ENCODE measurements around the gene TH.

TH gene

DNA sequence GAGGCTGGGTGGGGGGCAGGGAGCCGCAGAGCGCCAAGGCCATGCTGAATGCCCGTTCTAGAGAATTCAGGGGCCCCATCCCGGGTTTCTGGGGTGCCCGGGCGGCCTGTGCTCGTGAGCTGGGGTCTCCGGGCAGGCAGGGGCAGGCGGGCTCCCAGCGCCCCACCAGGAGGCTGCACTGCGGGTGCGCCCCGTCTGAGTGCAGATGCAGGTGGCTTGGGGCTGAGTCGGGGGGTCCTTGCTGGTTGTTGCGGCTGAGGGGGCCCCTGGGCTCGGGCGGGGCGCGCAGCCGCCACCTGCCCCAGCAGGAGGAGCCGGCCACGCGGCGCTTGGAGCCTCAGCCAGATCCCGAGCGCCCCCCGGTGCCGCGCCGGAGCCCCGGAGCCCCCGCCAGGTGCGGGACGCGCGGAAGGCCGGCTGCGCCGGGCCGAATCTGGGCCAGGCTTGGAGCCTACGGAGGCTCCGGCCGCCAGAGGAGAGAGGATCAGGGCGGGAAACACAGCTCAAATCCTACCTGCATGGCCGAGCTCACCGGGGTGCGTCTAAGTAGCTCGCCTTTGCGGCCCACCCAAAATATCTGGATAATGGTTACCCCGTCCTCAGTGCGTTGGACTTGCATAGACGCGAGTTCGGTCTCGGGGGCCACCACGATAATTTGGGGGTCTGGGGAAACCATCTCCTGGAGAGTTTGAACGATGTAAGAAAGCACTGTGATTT is 31.8 kb downstream of the TH start:
- Histone ChIP-seq H3K79me2 (no peaks in the 10 kb centered on the region), H3K9ac (no peak overlapping the region), H3K4me1 (no peaks in the 10 kb centered on the region), H3K36me3 (ENCODE audit: control insufficient read depth, insufficient read depth, low read length) (no peaks in the 10 kb centered on the region), H3K27me3 (ENCODE audit: control insufficient read depth, insufficient read depth, low read length) (no peaks in the 10 kb centered on the region), H3K27ac (no peak overlapping the region), H2AFZ (no peak overlapping the region), H3K9me3 (ENCODE audit: control insufficient read depth, low read length) (no peaks in the 10 kb centered on the region), H3K4me3 (ENCODE audit: low read depth, low read length) (no peak overlapping the region), H3K4me2 (ENCODE audit: low read length) (no peak overlapping the region)
- TF ChIP-seq, protein P1, sequence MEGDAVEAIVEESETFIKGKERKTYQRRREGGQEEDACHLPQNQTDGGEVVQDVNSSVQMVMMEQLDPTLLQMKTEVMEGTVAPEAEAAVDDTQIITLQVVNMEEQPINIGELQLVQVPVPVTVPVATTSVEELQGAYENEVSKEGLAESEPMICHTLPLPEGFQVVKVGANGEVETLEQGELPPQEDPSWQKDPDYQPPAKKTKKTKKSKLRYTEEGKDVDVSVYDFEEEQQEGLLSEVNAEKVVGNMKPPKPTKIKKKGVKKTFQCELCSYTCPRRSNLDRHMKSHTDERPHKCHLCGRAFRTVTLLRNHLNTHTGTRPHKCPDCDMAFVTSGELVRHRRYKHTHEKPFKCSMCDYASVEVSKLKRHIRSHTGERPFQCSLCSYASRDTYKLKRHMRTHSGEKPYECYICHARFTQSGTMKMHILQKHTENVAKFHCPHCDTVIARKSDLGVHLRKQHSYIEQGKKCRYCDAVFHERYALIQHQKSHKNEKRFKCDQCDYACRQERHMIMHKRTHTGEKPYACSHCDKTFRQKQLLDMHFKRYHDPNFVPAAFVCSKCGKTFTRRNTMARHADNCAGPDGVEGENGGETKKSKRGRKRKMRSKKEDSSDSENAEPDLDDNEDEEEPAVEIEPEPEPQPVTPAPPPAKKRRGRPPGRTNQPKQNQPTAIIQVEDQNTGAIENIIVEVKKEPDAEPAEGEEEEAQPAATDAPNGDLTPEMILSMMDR (IDR thresholded peaks at IDR 0.05): no peak

DNA sequence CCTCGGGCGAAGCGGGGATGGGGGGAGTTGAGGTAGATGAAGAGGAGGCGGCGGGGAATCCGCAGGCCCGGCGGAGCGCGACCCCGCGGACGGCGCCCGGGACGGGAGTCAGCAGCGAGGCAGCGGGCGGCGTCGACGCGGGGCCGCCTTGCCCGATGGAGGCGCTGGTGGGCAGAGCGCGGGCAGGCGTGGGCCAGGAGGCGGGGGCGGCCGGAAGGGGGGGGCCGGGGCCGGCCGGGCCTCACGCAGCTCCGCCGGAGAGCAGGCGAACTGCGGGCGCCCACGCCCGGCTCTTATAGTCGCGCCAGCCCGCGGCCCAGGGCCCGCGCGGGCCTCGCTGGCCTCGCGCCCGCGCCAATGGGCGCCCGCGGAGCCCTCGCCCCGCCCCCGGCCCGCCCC is 32.5 kb downstream of the TH start, which contains the start of gene IGF2:
TSS of gene IGF2 (minus strand) at position 267 of the 399 bp plus-strand sequence. CDS start 3,866 bp downstream, outside the sequence.
- Histone ChIP-seq H3K4me1 (no peaks in the 10 kb centered on the region), H3K4me3 (ENCODE audit: low read depth, low read length) (peak within 1 kb of the TSS; percentile 27), H3K9ac (no peak within 1 kb of the TSS), H3K9me3 (ENCODE audit: control insufficient read depth, low read length) (no peaks in the 10 kb centered on the region), H3K79me2 (no peaks in the 10 kb centered on the region), H3K27ac (no peak within 1 kb of the TSS), H3K4me2 (ENCODE audit: low read length) (peak within 1 kb of the TSS; percentile 38), H2AFZ (no peak within 1 kb of the TSS), H3K27me3 (ENCODE audit: control insufficient read depth, insufficient read depth, low read length) (no peaks in the 10 kb centered on the region), H3K36me3 (ENCODE audit: control insufficient read depth, insufficient read depth, low read length) (no peaks in the 10 kb centered on the region)
- TF ChIP-seq, protein P1 (IDR thresholded peaks at IDR 0.05): no peak

DNA sequence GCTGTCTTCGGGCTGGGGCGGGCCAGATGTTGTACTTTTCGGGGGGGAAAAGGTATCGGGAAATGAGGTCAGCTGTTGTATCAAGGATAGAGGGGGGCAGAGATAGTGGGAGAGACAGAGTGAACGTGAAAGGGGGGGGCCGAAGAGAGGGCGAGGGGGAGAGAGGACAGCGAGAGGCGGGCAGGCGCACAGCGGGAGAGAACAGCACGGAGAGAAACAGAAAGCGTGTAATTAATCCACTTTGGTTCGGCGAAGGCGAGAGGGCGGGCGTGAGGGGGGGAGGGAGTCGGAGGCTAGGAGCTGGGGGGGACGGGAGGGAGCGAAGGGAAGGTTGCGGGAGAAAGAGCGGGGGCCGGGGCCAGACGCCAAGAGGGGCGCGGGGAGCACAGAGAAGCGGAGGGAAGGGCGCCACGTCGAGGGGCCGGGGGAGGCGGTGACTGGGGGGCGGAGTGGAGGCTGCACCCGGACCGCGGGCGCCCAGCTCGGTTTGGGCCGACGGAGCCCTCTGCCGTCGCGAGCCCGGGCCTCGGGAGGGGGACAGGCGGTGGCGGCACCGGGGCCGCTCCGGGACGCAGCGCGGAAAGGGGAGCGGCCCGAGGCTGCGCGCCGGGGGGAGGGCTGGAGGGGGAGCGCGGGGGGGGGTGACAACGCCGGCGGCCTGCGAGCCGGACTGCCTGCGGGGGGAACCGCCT is 33.0 kb downstream of the TH start:
- no peak overlapping the region for H3K9ac ChIP-seq
- no peaks in the 10 kb centered on the region for H3K36me3 ChIP-seq (ENCODE audit: control insufficient read depth, insufficient read depth, low read length)
- peak overlapping the region; percentile 38 for H3K4me2 ChIP-seq (ENCODE audit: low read length)
- peak overlapping the region; percentile 27 for H3K4me3 ChIP-seq (ENCODE audit: low read depth, low read length)
- TF ChIP-seq, protein P1 (IDR thresholded peaks at IDR 0.05): no peak
- no peaks in the 10 kb centered on the region for H3K4me1 ChIP-seq
- no peak overlapping the region for H3K27ac ChIP-seq
- no peaks in the 10 kb centered on the region for H3K27me3 ChIP-seq (ENCODE audit: control insufficient read depth, insufficient read depth, low read length)
- H3K79me2 ChIP-seq: no peaks in the 10 kb centered on the region
- H2AFZ ChIP-seq: no peak overlapping the region
- H3K9me3 ChIP-seq (ENCODE audit: control insufficient read depth, low read length): no peaks in the 10 kb centered on the region

DNA sequence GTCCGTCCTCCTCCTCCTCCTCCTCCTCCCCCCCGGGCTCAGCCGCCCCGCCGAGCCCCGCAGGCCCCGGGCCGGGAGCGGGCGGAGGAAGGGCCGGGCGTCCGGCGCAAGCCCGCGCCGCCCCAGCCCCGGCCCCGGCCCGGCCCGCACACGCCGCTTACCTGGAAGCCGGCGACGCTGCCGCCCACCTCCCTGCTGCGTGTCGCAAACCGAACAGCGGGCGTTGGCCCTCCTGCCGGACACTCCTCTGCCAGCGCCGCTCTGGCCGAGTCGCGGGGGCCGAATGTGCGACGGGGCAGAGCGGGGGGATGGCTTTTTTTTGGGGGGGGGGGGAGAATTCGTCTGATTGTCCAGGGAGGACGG is 33.6 kb downstream of the TH start:
- H3K4me3 ChIP-seq (ENCODE audit: low read depth, low read length): peak overlapping the region; percentile 27
- H3K27me3 ChIP-seq (ENCODE audit: control insufficient read depth, insufficient read depth, low read length): no peaks in the 10 kb centered on the region
- no peaks in the 10 kb centered on the region for H3K4me1 ChIP-seq
- no peaks in the 10 kb centered on the region for H3K9me3 ChIP-seq (ENCODE audit: control insufficient read depth, low read length)
- H3K27ac ChIP-seq: no peak overlapping the region
- H3K9ac ChIP-seq: no peak overlapping the region
- no peaks in the 10 kb centered on the region for H3K36me3 ChIP-seq (ENCODE audit: control insufficient read depth, insufficient read depth, low read length)
- no peaks in the 10 kb centered on the region for H3K79me2 ChIP-seq
- TF ChIP-seq, protein P1 (IDR thresholded peaks at IDR 0.05): no peak
- no peak overlapping the region for H2AFZ ChIP-seq
- H3K4me2 ChIP-seq (ENCODE audit: low read length): peak overlapping the region; percentile 38
